Stimulated activated CD8-positive, alpha-beta memory T cell treated with anti-CD3 and anti-CD28 coated beads, Interleukin-2, amount 100 ng/mL, for 48 hours (primary cell): ENCODE measurements around the gene WDR59.
"Not testable (repeated sequence)": the region's sequence is repeated elsewhere in the genome, so short reads cannot be mapped to it uniquely, and the experiment has no call there.

ENCODE experiments used
- DNase-seq, 2 donors: peaks; one replicate each; pipeline ENCODE4 v3.0.0-alpha.2; 2020; ENCODE audit warnings: low read depth in 2 of 2

WDR59 gene

DNA sequence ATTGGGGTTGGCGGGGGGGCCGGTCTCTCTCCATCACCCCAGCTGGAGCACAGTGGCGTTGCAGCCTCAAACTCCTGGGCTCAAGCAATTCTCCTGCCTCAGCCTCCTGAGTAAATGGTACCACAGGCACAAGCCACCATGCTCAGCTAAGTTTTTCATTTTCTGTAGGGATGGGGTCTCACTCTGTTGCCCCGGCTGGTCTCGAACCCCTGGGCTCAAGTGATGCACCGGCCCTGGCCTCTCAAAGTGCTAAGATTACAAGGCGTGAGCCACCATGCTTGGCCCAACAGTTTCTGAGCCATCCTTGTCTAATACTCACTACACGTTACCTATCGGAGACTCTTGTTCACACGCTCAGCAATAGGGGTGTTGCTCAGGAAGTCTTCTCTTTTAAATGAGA is 11.6 kb downstream of the WDR59 start:
- no peak for DNase-seq

DNA sequence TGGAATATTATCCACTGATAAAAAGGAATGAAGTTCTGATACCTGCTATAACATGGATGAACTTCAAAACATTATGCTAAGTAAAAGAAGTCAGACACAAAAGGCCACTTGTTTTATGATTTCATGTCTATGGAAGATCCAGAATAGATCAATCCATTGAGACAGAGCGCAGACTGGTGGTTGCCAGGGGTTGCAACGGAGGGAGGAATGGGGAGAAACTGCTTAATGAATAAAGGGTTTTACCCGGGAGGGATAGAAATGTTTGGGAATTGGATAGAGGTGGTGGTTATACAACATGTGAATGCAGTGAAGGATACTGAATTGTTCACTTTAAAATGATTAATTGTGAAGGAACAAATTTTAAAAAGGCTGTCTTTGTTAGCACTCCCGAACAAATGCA is 30.2 kb downstream of the WDR59 start:
- DNase-seq: no peak

DNA sequence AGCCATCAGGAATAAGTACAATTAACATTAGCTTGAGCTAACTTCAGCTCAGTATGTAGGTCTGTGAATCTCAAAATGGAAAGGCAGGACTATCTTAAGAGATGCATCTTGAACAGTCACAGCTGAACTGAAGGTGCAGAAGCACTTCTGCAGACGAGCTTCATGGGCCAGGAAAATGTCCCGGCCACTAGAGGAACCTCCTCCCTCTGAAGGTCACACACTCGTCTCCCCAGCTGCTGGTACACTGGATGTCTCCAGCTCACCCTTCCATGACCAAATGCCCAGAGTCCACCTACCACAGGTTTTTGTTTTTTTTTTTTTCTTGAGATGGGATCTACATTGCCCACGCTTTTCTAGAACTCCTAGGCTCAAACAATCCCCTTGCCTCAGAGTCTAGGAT is 33.2 kb downstream of the WDR59 start:
- DNase-seq: no peak

DNA sequence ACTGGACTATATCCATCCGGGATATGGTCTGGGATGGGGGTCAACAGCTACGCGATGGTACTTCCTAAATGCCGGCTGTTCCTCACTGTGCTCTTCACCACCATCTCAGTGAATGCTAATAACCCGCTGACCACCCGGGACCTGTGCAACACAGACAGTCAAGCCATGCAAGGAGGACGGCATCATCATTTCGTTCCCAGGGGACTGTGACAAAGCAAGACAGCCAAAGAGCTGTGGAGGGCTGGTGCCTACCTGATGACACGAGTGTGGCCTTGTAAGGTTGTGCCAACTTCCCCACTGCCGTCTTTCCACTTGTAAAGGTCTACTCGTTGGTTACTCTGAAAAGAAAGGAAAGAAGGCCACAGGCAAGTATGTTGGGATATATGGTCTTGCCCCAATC is 33.7 kb downstream of the WDR59 start:
- DNase-seq: no peak

DNA sequence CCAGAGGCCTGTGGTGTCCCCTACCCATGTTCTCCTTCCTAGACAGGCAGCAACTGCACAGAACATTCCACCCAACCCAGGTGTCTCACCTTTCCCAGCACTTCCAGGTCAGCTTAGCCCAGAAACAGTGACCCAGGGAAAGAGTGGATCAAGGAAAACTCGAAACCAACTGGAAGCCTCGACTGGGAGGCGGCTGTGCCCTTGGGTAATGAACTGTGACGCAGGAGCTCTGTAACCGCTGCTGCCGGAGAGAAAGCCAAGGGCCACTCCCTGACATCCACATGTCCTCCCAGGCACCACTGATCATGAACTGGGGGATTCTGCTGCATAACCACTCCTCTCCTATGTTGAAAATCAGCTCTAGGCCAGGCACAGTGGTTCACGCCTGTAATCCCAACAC is 34.4 kb downstream of the WDR59 start:
- no peak for DNase-seq

DNA sequence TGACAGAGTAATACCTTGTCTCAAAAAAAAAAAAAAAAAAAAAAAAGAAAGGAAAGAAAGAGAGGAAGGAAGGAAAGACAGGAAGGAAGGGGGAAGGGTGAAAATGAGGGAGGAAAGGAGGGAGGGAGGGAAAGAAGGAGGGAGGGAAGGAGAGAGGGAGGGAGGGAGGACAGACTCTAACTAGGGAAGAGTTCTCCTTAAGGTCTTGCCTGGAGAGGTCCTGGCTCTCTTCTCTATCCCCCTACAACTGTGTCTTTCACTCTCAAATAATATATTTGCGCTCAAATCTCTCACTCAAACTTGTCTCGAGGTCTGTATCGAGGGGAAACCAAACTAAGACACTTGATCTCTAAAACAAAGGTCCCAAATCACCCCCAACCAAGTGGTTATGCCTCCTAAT is 35.6 kb downstream of the WDR59 start:
- DNase-seq: no peak

DNA sequence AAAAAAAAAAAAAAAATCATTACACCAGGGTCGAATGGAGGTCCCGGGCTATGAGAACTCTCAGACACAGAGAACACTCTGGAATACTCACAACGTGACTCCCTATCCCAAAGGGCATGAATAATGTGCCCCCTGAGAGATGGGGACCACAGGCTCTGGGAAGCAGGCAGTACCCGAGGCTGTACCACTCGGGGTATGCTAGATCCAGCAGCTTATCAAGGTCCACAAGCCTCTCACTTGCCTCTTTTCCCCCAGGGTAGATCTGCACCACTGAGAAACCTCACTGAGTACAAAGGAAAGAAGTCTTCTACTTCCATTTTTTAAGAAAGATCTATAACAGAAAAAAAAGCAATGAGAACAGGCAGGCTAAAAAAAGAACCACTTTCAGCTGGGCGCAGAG is 40.5 kb downstream of the WDR59 start:
- DNase-seq: no peak

DNA sequence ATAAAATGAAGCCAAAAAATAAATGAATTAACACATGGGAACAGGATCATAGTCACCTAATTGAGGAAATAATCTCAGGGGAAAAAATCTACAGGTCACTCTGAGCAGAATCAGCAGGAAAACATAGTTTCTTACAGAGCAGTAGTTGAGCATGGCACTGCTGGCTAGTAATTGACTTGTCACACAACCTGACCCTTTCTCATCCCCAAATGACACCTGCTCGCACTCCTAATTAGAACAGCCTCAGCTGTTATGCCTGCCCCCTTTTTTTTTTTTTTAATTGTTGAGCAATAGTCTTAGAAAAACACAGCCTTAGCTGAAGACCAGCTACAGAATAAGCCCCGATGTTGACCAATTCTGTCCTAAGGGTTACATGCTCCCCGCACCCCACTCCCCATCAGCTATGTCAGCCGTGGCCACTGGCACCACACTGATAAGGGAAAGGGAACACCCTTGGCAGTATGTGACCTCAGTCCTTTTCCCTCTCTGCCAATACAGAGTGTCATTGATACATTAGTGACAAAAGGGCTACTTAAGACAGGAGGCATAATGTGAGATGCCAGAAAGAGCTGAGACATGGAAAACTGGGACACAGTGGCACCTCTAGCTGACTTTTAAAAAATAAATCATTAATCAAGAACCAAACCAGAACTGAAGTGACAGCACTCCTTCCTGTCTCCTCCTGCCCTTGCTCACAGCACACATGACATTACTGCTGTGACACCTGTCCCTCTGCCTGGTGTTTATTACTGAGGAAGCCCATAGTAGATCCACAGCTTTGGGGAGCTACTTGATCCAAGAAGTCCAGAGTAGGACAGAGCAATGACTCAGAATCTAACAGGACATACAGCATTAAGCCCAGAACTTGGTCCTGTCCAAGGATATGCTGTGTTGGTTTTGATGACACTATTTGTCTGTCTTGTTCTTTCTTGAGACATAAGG is 41.7 kb downstream of the WDR59 start:
- no peak for DNase-seq

DNA sequence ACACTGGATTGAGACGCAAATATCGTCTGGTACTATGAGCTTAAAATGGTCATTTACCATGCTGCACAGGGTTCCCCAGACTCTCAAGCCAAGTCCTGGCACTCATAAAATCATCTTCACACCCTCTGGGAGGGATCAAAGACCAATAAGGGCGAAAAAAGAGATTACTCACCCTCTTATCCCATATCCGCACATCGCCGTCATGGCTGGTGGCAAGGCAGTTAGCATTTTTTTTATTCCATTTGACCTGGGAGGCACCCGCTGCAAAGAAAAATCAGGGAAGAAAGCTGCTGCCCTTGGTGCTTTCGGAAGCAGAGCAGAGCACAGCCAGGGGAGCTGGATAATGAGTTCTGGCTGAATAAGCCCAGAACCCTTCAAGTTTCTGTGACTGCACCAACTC is 42.4 kb downstream of the WDR59 start:
- no peak for DNase-seq

DNA sequence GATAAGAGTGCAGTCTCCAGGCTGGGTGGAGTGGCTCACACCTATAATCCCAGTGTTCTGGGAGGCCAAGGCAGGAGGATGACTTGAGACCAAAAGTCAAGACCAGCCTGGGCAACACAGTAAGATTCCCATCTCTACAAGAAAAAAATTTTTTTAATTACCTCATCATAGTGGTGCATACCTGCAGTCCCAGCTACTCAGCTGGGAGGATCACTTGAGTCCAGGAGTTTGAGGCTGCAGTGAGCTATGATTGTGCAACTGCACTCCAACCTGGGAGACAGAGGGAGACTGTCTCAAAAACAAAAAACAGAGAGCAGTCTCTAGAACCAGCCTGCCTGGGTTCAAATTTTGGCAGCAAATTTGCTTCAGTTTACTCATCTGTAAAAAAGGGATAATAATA is 45.2 kb downstream of the WDR59 start:
- DNase-seq: no peak

DNA sequence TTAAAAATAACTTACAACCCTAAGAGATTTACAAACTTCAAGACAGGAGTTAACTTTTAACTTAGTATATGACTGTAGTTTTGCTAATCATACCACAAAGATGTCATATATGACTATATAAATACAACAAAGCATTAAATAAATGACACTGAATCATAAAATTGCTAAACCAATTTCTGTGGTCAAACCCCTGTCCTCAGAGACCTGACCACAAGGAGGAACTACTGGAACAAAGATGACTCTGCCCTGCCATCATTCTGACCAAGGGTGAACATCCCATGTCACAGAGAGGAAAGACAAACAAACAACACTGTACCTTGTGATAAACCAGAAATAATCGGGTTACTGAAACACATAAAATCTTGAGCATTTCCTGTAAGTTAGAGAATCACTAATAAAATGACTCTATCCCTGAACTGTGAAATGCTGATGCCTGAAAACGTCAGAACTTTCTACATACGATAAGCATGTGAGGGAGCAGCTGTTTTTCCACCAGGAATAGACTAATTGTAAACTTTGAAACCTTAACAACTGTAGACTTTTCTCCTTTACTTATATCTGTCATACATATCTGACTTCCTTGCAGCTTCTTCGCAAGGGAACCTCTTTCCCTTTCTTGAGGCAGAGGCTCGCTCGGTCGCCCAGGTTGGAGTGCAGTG is 47.9 kb downstream of the WDR59 start:
- DNase-seq: no peak

DNA sequence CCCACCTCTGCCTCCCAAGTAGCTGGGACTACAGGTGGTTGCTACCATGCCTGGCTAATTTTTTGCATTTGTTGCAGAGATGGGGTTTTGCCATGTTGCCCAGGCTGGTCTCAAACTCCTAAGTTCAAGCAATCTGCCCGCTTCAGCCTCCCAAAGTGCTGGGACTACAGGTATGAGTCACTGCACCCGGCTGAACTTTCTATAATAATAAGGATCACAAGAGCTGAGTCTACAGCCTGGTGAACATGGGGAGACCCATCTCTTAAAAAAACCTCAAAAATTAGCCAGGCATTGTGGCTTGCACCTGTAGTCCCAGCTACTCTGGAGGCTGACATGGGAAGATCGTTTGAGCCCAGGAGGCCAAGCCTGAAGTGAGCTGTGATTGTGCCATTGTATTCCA is 53.5 kb downstream of the WDR59 start:
- no peak for DNase-seq

DNA sequence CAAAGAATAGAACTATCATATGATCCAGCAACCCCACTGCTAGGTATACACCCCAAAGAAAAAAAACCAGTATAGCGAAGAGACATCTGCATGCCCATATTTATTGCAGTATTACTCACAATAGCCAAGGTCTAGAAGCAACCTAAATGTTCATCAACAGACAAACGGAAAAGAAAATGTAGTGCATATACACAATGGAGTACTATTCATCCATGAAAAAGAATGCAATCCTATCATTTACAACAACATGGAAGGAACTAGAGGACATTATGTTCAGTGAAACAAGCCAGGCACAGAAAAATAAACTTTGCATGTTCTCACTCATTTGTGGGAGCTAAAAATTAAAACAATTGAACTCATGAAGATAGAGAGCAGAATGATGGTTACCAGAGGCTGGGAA is 55.3 kb downstream of the WDR59 start:
- no peak for DNase-seq

DNA sequence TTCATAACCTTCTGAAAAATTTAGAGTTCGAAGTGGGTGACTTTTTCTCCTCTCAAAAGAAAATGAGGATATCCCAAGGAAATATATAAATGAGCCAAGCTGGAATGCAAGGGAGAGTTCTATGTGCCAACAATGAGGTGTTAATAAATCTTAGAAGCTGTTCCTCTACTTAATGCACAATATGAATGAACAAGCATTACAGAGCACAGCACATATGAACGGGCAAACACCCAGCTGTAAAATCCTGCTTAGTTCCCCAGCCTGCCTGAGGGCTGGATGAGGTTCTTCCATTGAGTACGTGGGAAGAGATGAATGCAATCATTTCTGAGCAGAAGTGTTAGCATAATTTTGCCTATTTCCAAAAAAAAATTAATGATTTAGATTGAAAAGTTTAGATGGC is 58.1 kb downstream of the WDR59 start:
- no peak for DNase-seq

DNA sequence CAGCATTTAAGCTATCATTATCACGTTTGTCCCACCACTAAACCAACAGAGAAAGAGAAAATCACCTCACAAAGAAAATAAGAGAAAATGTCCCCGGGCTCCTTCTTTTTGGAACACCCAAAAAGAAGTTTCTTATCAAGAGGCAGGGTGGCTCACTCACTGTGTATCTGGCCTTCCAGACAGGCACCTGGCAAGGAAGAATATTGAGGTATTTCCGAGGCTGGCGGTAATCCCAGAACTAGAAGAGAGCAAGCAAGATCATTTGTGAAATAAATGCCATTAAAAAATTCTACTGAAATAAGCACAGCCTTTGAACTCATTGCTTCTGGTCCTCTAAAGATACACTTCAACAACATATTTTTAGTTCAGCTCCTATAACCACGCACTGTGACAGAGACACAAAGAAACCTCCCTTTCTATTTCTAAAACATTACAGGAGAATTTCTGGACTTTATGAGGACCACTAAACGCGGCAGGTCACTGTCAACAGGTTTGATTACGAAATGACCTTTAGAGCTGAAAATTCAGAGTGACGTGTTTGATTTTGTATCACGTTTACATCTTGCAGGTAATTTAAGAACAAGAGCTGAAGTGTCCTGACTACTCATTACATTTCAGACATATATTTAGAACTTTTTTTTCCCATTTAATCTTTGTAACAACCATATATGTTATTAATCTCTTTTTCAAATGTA is 61.0 kb downstream of the WDR59 start:
- DNase-seq: no peak

DNA sequence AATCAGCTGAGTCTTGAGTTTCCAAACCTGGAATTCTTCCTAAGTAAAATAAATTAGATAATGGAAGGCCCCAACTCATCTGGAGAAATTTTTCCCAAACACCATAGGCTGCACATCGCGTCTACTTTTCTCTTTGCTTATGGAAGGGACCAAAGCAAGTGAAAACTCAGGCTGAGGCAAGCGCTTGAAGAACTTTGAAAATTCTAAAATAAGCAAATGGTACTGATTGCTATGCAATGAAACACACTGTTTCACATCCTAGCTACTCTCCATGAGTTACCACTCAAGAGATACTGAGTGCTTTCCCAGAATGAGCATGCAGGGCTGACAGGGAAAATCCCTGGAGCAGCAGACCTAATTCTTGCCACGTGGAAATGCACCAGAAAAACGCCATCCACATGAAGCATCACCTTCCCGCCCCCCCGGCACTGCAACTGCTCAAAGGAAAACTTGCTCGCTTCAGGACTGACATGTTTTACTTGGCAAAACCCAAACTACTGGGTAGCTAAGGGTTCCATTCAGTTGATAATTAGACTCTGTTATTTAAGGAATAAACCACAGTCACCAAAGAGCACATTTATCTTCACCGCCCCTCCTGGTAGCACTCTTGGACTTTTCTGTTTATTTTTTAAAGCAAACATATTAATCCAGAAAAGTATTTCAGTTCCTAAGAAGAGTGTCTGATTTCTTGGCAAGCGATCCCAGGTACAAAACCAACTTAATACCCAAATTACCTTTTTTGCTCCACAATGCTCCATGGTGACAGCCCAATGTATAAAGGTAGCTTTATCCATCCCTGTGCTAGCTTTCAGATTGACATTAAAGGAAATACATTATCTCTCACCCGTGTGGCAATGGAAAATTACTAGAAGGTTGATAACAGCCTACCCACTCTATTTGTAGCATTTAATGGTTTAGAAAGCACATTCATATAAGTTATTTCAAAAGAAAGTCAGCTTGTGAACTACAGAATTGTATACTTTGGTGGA is 62.5 kb downstream of the WDR59 start:
- no peak for DNase-seq

DNA sequence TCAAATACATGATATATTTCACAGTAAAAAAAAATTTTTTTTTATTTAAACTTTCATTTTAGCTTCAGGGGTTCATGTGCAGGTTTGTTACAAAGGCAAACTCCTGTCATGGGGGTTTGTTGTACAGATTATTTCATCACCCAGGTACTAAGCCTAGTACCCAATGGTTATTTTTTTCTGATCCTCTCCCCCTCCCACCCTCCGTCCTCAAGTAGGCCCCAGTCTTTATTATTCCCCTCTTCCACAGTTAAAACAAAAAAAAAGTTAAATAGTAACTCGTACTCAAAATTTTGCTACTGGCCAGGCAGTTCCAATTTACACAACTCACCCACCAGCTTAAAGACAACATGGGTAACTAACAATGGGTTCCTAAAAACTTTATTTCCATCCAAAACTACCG is 63.9 kb downstream of the WDR59 start:
- no peak for DNase-seq

DNA sequence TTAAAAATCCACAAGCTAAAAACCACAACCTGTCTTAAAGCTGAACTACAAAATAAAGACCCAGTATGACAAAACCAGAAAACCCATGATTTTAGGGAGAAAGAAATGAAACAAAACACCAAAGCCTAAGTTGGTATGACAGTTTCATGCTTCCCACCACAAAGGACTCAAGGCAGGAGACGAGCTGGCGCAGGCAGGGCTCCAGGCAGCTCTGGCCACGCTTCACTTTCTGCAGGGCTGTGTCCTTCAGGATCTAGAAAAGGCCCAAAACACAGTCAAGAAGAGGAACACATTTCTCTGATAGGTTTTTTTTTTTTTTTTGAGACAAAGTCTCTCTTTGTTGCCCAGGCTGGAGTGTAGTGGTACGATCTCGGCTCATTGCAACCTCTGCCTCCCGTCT is 75.3 kb downstream of the WDR59 start:
- no peak for DNase-seq

DNA sequence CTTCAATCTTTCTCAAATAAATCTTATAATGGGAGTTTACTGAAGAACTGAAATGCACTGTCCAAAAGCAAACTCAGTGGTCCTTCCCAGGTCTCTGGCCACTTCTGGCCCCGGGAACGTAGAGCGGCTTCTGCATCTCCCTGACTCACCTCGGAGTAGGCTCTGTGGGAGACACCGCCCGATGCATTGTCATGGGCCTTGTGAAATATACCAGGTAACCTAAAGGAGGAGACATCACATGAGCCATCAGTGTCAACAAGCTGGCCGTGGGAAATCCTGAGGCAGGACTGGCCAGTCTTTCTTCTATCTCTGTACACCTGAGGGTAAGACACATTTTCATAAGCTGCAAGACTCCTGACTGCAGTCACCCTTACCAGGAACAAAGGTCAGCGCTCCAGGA is 76.2 kb downstream of the WDR59 start:
- not testable (repeated sequence) for DNase-seq

DNA sequence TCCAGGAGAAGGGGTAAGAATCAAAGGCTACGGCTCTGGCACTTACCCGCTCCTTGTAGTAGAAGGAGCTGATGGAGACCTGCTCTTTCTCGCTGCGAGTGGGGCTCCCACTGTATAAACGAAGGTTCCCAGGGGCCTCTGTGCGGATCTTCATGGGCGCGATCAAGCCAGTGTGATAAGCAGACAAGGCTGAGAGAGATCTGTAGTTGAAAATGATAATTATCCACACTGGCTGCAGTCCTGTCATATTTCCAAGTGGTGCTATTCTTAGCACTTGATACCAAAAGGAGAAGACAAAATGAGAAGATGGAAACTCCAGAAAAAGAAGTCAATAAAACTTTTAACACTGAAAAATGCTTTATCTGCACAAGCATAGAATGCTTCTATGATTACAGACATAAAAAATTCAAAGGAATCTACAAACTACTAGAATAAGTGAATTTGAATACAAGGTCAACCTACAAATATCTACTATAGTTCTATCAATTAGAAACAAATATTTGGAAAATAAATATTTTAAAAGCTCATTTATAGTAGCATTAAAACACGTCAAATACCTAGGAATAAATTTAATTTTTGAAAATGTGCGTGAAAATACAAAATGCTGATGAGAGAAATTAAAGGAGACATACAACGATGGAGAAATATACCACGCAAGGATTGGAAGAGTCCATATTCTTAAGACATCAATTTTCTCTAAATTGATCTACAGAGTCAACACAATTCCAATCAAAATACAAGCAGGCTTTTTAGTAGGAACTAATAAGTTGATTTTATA is 80.8 kb downstream of the WDR59 start:
- no peak for DNase-seq

DNA sequence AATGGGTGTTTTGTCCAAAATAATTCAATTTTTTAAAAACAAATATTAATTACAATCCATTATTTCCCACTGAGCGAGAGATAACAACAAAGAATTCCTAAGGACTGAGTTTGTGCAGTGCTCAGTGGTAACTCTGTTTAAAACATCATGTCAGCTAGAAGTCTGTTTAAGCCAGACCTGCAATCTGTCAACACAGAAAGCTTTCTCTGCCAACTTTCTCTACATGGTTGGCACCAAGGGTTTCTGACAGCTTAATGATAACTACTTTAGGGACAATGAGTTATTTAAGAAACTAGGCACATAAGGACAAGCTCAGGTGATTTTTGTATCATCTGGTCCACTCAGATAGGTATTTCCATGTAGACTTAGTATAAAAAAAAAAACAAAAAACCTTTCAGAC is 81.8 kb downstream of the WDR59 start:
- DNase-seq: no peak
